ENCODE measurements around the gene FRMD8. TPM values are rescaled to one million over a fixed set of nuclear protein-coding genes. Genes with fewer than 3 reads are reported as not detected.

Gene FRMD8
- total and polyA plus RNA-seq, 2 of the 4 experiments (the other 2 are of a cell fraction): 11.3 to 19.8 TPM

DNA sequence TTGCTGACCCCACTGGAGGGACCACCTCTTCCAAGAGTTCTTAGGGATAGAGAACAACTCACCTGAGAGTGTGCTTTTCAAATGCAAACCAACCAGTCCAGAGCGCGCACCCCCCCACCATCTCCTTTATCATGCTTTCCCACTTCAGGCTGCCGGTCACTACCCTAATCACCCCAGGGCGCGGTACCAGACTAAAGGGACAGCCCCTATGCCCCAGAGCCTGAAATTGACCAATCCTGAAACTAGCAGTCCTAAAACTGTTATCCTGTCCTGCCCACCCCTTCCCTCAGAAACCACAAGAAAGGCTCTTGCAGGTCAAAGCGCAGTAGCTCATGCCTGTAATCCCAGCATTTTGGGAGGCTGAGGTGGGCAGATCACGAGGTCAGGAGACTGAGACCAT, 73.1 kb downstream of the FRMD8 start:
- no peak overlapping the region for H2BK120ac ChIP-seq (ENCODE audit: low read depth, low read length)
- H3K27ac ChIP-seq (ENCODE audit: insufficient read depth, low read length): no peak overlapping the region
- H4K8ac ChIP-seq (ENCODE audit: low read depth in 2 of 2, low read length in 2 of 2): no peak overlapping the region
- H2BK15ac ChIP-seq (ENCODE audit: low read depth, low read length): no peak overlapping the region
- BruUV-seq (replicated peaks): no TSS peak
- no peak for TF ChIP-seq CEBPB (IDR thresholded peaks at IDR 0.05; ENCODE audit: low read depth, low read length)
- TF ChIP-seq MAFK (IDR thresholded peaks at IDR 0.05; ENCODE audit: low read depth, low read length): no peak
- no peak for TF ChIP-seq RCOR1 (IDR thresholded peaks at IDR 0.05; ENCODE audit: insufficient replicate concordance, low read length)
- no peak for TF ChIP-seq SMC3 (IDR thresholded peaks at IDR 0.05; ENCODE audit: low read depth, low read length)
- TF ChIP-seq, protein P1, sequence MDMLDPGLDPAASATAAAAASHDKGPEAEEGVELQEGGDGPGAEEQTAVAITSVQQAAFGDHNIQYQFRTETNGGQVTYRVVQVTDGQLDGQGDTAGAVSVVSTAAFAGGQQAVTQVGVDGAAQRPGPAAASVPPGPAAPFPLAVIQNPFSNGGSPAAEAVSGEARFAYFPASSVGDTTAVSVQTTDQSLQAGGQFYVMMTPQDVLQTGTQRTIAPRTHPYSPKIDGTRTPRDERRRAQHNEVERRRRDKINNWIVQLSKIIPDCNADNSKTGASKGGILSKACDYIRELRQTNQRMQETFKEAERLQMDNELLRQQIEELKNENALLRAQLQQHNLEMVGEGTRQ (IDR thresholded peaks at IDR 0.05; ENCODE audit: low read depth, low read length): no peak
- TF ChIP-seq RFX5 (IDR thresholded peaks at IDR 0.05; ENCODE audit: low read depth, low read length): no peak
- intact Hi-C loops (cut with micrococcal nuclease): no loop called here
- H2AK9ac ChIP-seq (replicated peaks; ENCODE audit: low read depth, low read length, poor library complexity): no peak overlapping the region
- H3K4me1 ChIP-seq (ENCODE audit: control insufficient read depth, insufficient read depth, low read length): peaks cover 5% of the 10 kb centered on the region; the same call in 1 of the 2 replicates
- H3K14ac ChIP-seq (replicated peaks; ENCODE audit: low read depth, low read length): no peak overlapping the region
- no peak for ATAC-seq (ENCODE audit: low read depth)
- no peak overlapping the region for H3K4me2 ChIP-seq (ENCODE audit: low read depth, low read length)
- H2BK20ac ChIP-seq (ENCODE audit: low read depth, low read length): no peak overlapping the region
- no peak overlapping the region for H4K5ac ChIP-seq (ENCODE audit: low read depth, low read length)
- no peak overlapping the region for H2AK5ac ChIP-seq (ENCODE audit: low read depth, low read length)
- H3K27me3 ChIP-seq (ENCODE audit: control insufficient read depth, insufficient read depth, low read length): no peaks in the 10 kb centered on the region
- no peak overlapping the region for H3K4ac ChIP-seq (ENCODE audit: low read depth, low read length)
- H3K56ac ChIP-seq (ENCODE audit: extremely low read depth, insufficient read depth, low read length): no peak overlapping the region
- H4K20me1 ChIP-seq (ENCODE audit: insufficient read depth, low read length): no peaks in the 10 kb centered on the region
- H2BK5ac ChIP-seq (ENCODE audit: low read depth, low read length, poor library complexity, severe bottlenecking): no peak overlapping the region
- no peaks in the 10 kb centered on the region for H3K9me3 ChIP-seq (ENCODE audit: control insufficient read depth, insufficient read depth, low read length)
- no peaks in the 10 kb centered on the region for H3K36me3 ChIP-seq (ENCODE audit: control insufficient read depth, insufficient read depth, low read length)
- WGBS, 2 experiments (ENCODE audit: extremely low coverage in 2 of 2, insufficient read length in 1 of 2): 61% methylated on average over 5 of the region's 7 CpGs; no CpG with 5 or more reads in 1 of the 2 experiments
- H2AFZ ChIP-seq (replicated peaks; ENCODE audit: low read length, poor library complexity): no peak overlapping the region
- dilution Hi-C loops (cut with HindIII; ENCODE audit: low sequenced_read_pairs, unreplicated experiment): no loop called here
- H4K91ac ChIP-seq (ENCODE audit: insufficient read depth, low read depth, low read length): no peak overlapping the region
- peaks cover 5 to 28% of the 10 kb centered on the region in 2 experiments; a peak in 3 of 4 replicates for H3K79me1 ChIP-seq (ENCODE audit: low read depth in 1 of 2, low read length in 2 of 2)
- in situ Hi-C loops (cut with MboI; ENCODE audit: low sequenced_read_pairs): no loop called here
- DNase-seq: no peak
- no peak overlapping the region for H3K18ac ChIP-seq (ENCODE audit: low read depth, low read length)
- no peak overlapping the region for H3K9ac ChIP-seq (ENCODE audit: low read depth, low read length)
- H3K9me1 ChIP-seq (ENCODE audit: insufficient read depth, low read length): no peaks in the 10 kb centered on the region
- ChIA-PET CTCF (no interaction called here), POLR2A (ENCODE audit: unreplicated experiment) (interaction anchor here (1.5 to 1.7 kb wide), 3 partner anchors 42 to 49 kb away, joined by 3 to 6 read pairs (median 4); no protein-coding TSS in a partner anchor)
- H3K23ac ChIP-seq (ENCODE audit: low read depth, low read length): no peak overlapping the region
- H3K4me3 ChIP-seq (ENCODE audit: insufficient read depth, low read depth, low read length): no peak overlapping the region

Small RNA genes lying within 50 kb of the gene (microRNA-seq; reads per million reads assigned to microRNA genes)
- not detected for gene RF01684 (ENCODE audit: insufficient read depth, insufficient read length)

Small RNA genes lying within 50 kb of the gene (small RNA-seq; reads per million reads assigned to genes)
- 0 reads per million in 5 experiments for gene RF01684

Other genes with a start within 250 kb of the FRMD8 start
- not detected in 2 replicates for gene SPDYC, start 216.4 kb upstream of the FRMD8 start, total RNA-seq (2012; rRNA removed)
- not detected in 2 replicates for gene SPDYC, start 216.4 kb upstream of the FRMD8 start, polyA plus RNA-seq (2012; rRNA removed)
- gene CAPN1, start 204.7 kb upstream of the FRMD8 start, total RNA-seq (2012; rRNA removed): 62.8 and 110 TPM in 2 replicates
- gene CAPN1, start 204.7 kb upstream of the FRMD8 start, polyA plus RNA-seq (2012; rRNA removed): 182 and 263 TPM in 2 replicates
- gene POLA2, start 124.7 kb upstream of the FRMD8 start, total RNA-seq (2012; rRNA removed): 12.2 and 14.2 TPM in 2 replicates
- gene POLA2, start 124.7 kb upstream of the FRMD8 start, polyA plus RNA-seq (2012; rRNA removed): 17.3 and 19.9 TPM in 2 replicates
- gene CDC42EP2, start 71.8 kb upstream of the FRMD8 start, total RNA-seq (2012; rRNA removed): 5.2 and 5.3 TPM in 2 replicates
- 27.5 and 31.3 TPM in 2 replicates for gene CDC42EP2, start 71.8 kb upstream of the FRMD8 start, polyA plus RNA-seq (2012; rRNA removed)
- 37.2 and 42.8 TPM in 2 replicates for gene DPF2, start 52.8 kb upstream of the FRMD8 start, total RNA-seq (2012; rRNA removed)
- 54.3 and 62.5 TPM in 2 replicates for gene DPF2, start 52.8 kb upstream of the FRMD8 start, polyA plus RNA-seq (2012; rRNA removed)
- 0.28 TPM in 1 of 2 replicates, not detected in the other for gene TIGD3, start 31.9 kb upstream of the FRMD8 start, total RNA-seq (2012; rRNA removed)
- 0.12 TPM in 1 of 2 replicates, not detected in the other for gene TIGD3, start 31.9 kb upstream of the FRMD8 start, polyA plus RNA-seq (2012; rRNA removed)
- gene SLC25A45, start 4.0 kb upstream of the FRMD8 start, total RNA-seq (2012; rRNA removed): 0.56 and 0.72 TPM in 2 replicates
- gene SLC25A45, start 4.0 kb upstream of the FRMD8 start, polyA plus RNA-seq (2012; rRNA removed): 1.2 and 1.3 TPM in 2 replicates
- gene NEAT1, start 36.2 kb downstream of the FRMD8 start, total RNA-seq (2012; rRNA removed): 30.1 and 38.0 TPM in 2 replicates
- gene NEAT1, start 36.2 kb downstream of the FRMD8 start, polyA plus RNA-seq (2012; rRNA removed): 56.3 and 114 TPM in 2 replicates
- 3,569 and 5,244 TPM in 2 replicates for gene MALAT1, start 112.4 kb downstream of the FRMD8 start, total RNA-seq (2012; rRNA removed)
- gene MALAT1, start 112.4 kb downstream of the FRMD8 start, polyA plus RNA-seq (2012; rRNA removed): 430 and 636 TPM in 2 replicates
- 95.8 and 96.4 TPM in 2 replicates for gene SCYL1, start 138.4 kb downstream of the FRMD8 start, total RNA-seq (2012; rRNA removed)
- 150 and 172 TPM in 2 replicates for gene SCYL1, start 138.4 kb downstream of the FRMD8 start, polyA plus RNA-seq (2012; rRNA removed)
- 6.6 and 8.3 TPM in 2 replicates for gene LTBP3, start 171.7 kb downstream of the FRMD8 start, total RNA-seq (2012; rRNA removed)
- gene LTBP3, start 171.7 kb downstream of the FRMD8 start, polyA plus RNA-seq (2012; rRNA removed): 145 and 216 TPM in 2 replicates
- 69.7 and 75.6 TPM in 2 replicates for gene ZNRD2, start 183.8 kb downstream of the FRMD8 start, total RNA-seq (2012; rRNA removed)
- gene ZNRD2, start 183.8 kb downstream of the FRMD8 start, polyA plus RNA-seq (2012; rRNA removed): 90.3 and 113 TPM in 2 replicates
- gene FAM89B, start 185.9 kb downstream of the FRMD8 start, total RNA-seq (2012; rRNA removed): 12.0 and 14.2 TPM in 2 replicates
- gene FAM89B, start 185.9 kb downstream of the FRMD8 start, polyA plus RNA-seq (2012; rRNA removed): 65.5 and 86.6 TPM in 2 replicates
- gene EHBP1L1, start 189.4 kb downstream of the FRMD8 start, total RNA-seq (2012; rRNA removed): 10.0 and 13.3 TPM in 2 replicates
- 27.4 and 29.0 TPM in 2 replicates for gene EHBP1L1, start 189.4 kb downstream of the FRMD8 start, polyA plus RNA-seq (2012; rRNA removed)
- not detected in 2 replicates for gene KCNK7, start 209.2 kb downstream of the FRMD8 start, total RNA-seq (2012; rRNA removed)
- 0.09 and 0.34 TPM in 2 replicates for gene KCNK7, start 209.2 kb downstream of the FRMD8 start, polyA plus RNA-seq (2012; rRNA removed)
- 16.7 and 17.7 TPM in 2 replicates for gene MAP3K11, start 227.6 kb downstream of the FRMD8 start, total RNA-seq (2012; rRNA removed)
- gene MAP3K11, start 227.6 kb downstream of the FRMD8 start, polyA plus RNA-seq (2012; rRNA removed): 37.5 and 52.0 TPM in 2 replicates
- 5.6 and 5.8 TPM in 2 replicates for gene PCNX3, start 229.1 kb downstream of the FRMD8 start, total RNA-seq (2012; rRNA removed)
- gene PCNX3, start 229.1 kb downstream of the FRMD8 start, polyA plus RNA-seq (2012; rRNA removed): 33.2 and 40.4 TPM in 2 replicates

Data from IMR-90 (cell line).